H9 (cell line): ENCODE results near the gene GLRA2. TPM values are rescaled to one million over a fixed set of nuclear protein-coding genes. Genes with fewer than 3 reads are reported as not detected.

Experiments used
- DNase-seq: peaks from one replicate; pipeline ENCODE4 v3.0.0-alpha.2; 2017
- H2AFZ ChIP-seq: one replicate; pipeline ENCODE4 v1.6.1; 2013; ENCODE audit warnings: mild to moderate bottlenecking, low read length, control low read depth, moderate library complexity
- H2AK5ac ChIP-seq: 2 replicates; pipeline ENCODE4 v1.6.1; 2013; ENCODE audit warnings: low read length, control low read depth, mixed read lengths; ENCODE audit not compliant: insufficient read length
- H2BK120ac ChIP-seq: one replicate; pipeline ENCODE4 v1.6.1; 2013; ENCODE audit warnings: low read depth, mild to moderate bottlenecking, low read length, control low read depth, inconsistent platforms; ENCODE audit not compliant: poor library complexity, severe bottlenecking
- H2BK12ac ChIP-seq: 2 replicates; pipeline ENCODE4 v1.6.1; 2013; ENCODE audit warnings: low read length, control low read depth, mixed read lengths, low read depth; ENCODE audit not compliant: insufficient read length
- H2BK15ac ChIP-seq: 2 replicates; pipeline ENCODE4 v1.6.1; 2013; ENCODE audit warnings: low read depth, low read length, control low read depth
- H2BK20ac ChIP-seq: one replicate; pipeline ENCODE4 v1.6.1; 2013; ENCODE audit warnings: low read depth, mild to moderate bottlenecking, low read length, control low read depth, inconsistent platforms; ENCODE audit not compliant: poor library complexity, severe bottlenecking
- H2BK5ac ChIP-seq: 2 replicates; pipeline ENCODE4 v1.6.1; 2013; ENCODE audit warnings: low read length, control low read depth, mixed read lengths; ENCODE audit not compliant: insufficient read length
- H3K14ac ChIP-seq: 2 replicates; pipeline ENCODE4 v1.6.1; 2013; ENCODE audit warnings: low read length, control low read depth; ENCODE audit not compliant: insufficient read depth
- H3K18ac ChIP-seq: 2 replicates; pipeline ENCODE4 v1.6.1; 2013; ENCODE audit warnings: low read depth, mild to moderate bottlenecking, mixed read lengths, low read length, control low read depth; ENCODE audit not compliant: insufficient read length
- H3K23ac ChIP-seq: 2 replicates; pipeline ENCODE4 v1.6.1; 2013; ENCODE audit warnings: low read length, control low read depth, mixed read lengths, low read depth; ENCODE audit not compliant: insufficient read length
- H3K23me2 ChIP-seq: 2 replicates; pipeline ENCODE4 v1.6.1; 2013; ENCODE audit warnings: low read depth, mild to moderate bottlenecking, mixed read lengths, low read length, control low read depth; ENCODE audit not compliant: insufficient read length, poor library complexity, severe bottlenecking
- H3K27ac ChIP-seq: 2 replicates; pipeline ENCODE4 v1.5.1; 2013; ENCODE audit warnings: low read length, control low read depth, mixed read lengths, low read depth; ENCODE audit not compliant: insufficient read length
- H3K27me3 ChIP-seq: 2 replicates; pipeline ENCODE4 v1.6.1; 2013; ENCODE audit warnings: low read length, control low read depth, inconsistent platforms; ENCODE audit not compliant: insufficient read depth
- H3K4ac ChIP-seq: 2 replicates; pipeline ENCODE4 v1.6.1; 2013; ENCODE audit warnings: low read depth, mild to moderate bottlenecking, control low read depth, inconsistent platforms, low read length, moderate library complexity
- H3K4me1 ChIP-seq: 2 replicates; pipeline ENCODE4 v1.6.1; 2013; ENCODE audit warnings: low read length, control low read depth, inconsistent platforms; ENCODE audit not compliant: insufficient read depth
- H3K4me2 ChIP-seq: 2 replicates; pipeline ENCODE4 v1.6.1; 2013; ENCODE audit warnings: low read length, control low read depth, mixed read lengths; ENCODE audit not compliant: insufficient read length, insufficient read depth
- H3K56ac ChIP-seq: 2 replicates; pipeline ENCODE4 v1.6.1; 2013; ENCODE audit warnings: low read depth, mild to moderate bottlenecking, mixed read lengths, low read length, control low read depth; ENCODE audit not compliant: insufficient read length
- H3K79me1 ChIP-seq: 2 replicates; pipeline ENCODE4 v1.6.1; 2013; ENCODE audit warnings: low read depth, mild to moderate bottlenecking, moderate library complexity, low read length, control low read depth, inconsistent platforms; ENCODE audit not compliant: insufficient read depth, poor library complexity, severe bottlenecking
- H3K79me2 ChIP-seq: 2 replicates; pipeline ENCODE4 v1.6.1; 2013; ENCODE audit warnings: low read length, control low read depth, inconsistent platforms; ENCODE audit not compliant: insufficient read depth
- H3K9ac ChIP-seq: 2 replicates; pipeline ENCODE4 v1.6.1; 2013; ENCODE audit warnings: low read length, control low read depth, mixed read lengths; ENCODE audit not compliant: insufficient read length; ENCODE audit errors: extremely low read depth
- H3K9me3 ChIP-seq: one replicate; pipeline ENCODE4 v1.6.1; 2013; ENCODE audit warnings: low read depth, low read length, inconsistent platforms; ENCODE audit not compliant: control insufficient read depth
- H3T11ph ChIP-seq: one replicate; pipeline ENCODE4 v1.6.1; 2013; ENCODE audit warnings: mild to moderate bottlenecking, low read length, control low read depth, inconsistent platforms
- H4K20me1 ChIP-seq: one replicate; pipeline ENCODE4 v1.6.1; 2013; ENCODE audit not compliant: control insufficient read depth, insufficient read length, insufficient read depth
- H4K5ac ChIP-seq: 2 replicates; pipeline ENCODE4 v1.6.1; 2013; ENCODE audit warnings: low read depth, mild to moderate bottlenecking, mixed read lengths, low read length, control low read depth; ENCODE audit not compliant: insufficient read length
- H4K8ac ChIP-seq: replicated peaks from 2 replicates; pipeline ENCODE4 v1.6.1; 2013; ENCODE audit warnings: low read length, control low read depth, mixed read lengths, low read depth; ENCODE audit not compliant: insufficient read length
- H4K91ac ChIP-seq: 2 replicates; pipeline ENCODE4 v1.6.1; 2013; ENCODE audit warnings: low read depth, mild to moderate bottlenecking, moderate library complexity, mixed read lengths, low read length, control low read depth; ENCODE audit not compliant: insufficient read length
- H3K27ac Mint-ChIP-seq, 3 experiments: 2 replicates in 2 of 3; 3 replicates in 1 of 3; pipeline ENCODE4 v1.8.0; 2020 to 2021; ENCODE audit warnings: mixed read lengths in 3 of 3, mild to moderate bottlenecking in 1 of 3, moderate library complexity in 1 of 3
- H3K27me3 Mint-ChIP-seq: 2 replicates; pipeline ENCODE4 v1.8.0; 2021; ENCODE audit warnings: low read depth, mild to moderate bottlenecking, moderate library complexity, mixed read lengths
- H3K36me3 Mint-ChIP-seq, 3 experiments: 2 replicates in 2 of 3; 3 replicates in 1 of 3; pipeline ENCODE4 v1.8.0; 2020 to 2021; ENCODE audit warnings: low read depth in 3 of 3, mixed read lengths in 3 of 3; ENCODE audit not compliant: insufficient read depth in 1 of 3
- H3K4me1 Mint-ChIP-seq, 2 experiments: 2 replicates each; pipeline ENCODE4 v1.8.0; 2020; ENCODE audit warnings: mixed read lengths in 2 of 2
- H3K4me3 Mint-ChIP-seq, 2 experiments: 2 replicates in 1 of 2; 3 replicates in 1 of 2; pipeline ENCODE4 v1.8.0; 2020 to 2021; ENCODE audit warnings: mild to moderate bottlenecking in 2 of 2, mixed read lengths in 2 of 2, moderate library complexity in 1 of 2
- H3K9me3 Mint-ChIP-seq, 2 experiments: 2 replicates in 1 of 2; 3 replicates in 1 of 2; pipeline ENCODE4 v1.8.0; 2020; ENCODE audit warnings: mild to moderate bottlenecking in 2 of 2, mixed read lengths in 2 of 2, moderate library complexity in 1 of 2
- WGBS: extraction: QIAGEN DNeasy Blood & Tissue Kit; methylation state at CpG from one replicate; pipeline ENCODE4 v1.1.7; 2013; ENCODE audit warnings: missing lambda C conversion rate, low lambda C conversion rate, mixed read lengths; ENCODE audit not compliant: insufficient read length; ENCODE audit errors: extremely low coverage; 5-methylcytosine and 5-hydroxymethylcytosine counted together
- total RNA-seq: library from RNA; stranded (reverse); gene quantifications from 2 replicates; pipeline ENCODE4 v1.2.1, GENCODE V29; 2021
- TF ChIP-seq, protein P1 (sequence below): fragments of 200-600 bp; sonication (generic); conservative IDR thresholded peaks from 3 replicates; pipeline ENCODE4 v1.8.0; 2021; ENCODE audit warnings: antibody characterized with exemption, mild to moderate bottlenecking

Gene GLRA2
- total RNA-seq, 1 experiment from 2014 or later: not detected

GRCh38 chrX:14672611-14673172, 143.4 kb downstream of the GLRA2 start:
- H3K36me3 Mint-ChIP-seq: peaks cover 0 to 4% (median 3%) of the 10 kb centered on the region in 3 experiments; a peak in 5 of 7 replicates
- Histone ChIP-seq H3K14ac (no peak overlapping the region), H3K9ac (no peak overlapping the region), H2BK20ac (no peak overlapping the region), H3K4ac (no peak overlapping the region), H3K79me1 (no peaks in the 10 kb centered on the region), H2AK5ac (no peak overlapping the region), H4K20me1 (no peaks in the 10 kb centered on the region), H3K23me2 (no peaks in the 10 kb centered on the region), H3K27ac (no peak overlapping the region), H3K4me1 (no peaks in the 10 kb centered on the region; the same call in 1 of the 2 replicates), H3K23ac (no peak overlapping the region), H2AFZ (no peak overlapping the region), H2BK15ac (no peak overlapping the region), H4K8ac (no peak overlapping the region), H2BK120ac (no peak overlapping the region), H3K56ac (no peak overlapping the region), H3K27me3 (no peaks in the 10 kb centered on the region), H4K5ac (no peak overlapping the region), H2BK12ac (no peak overlapping the region), H2BK5ac (no peak overlapping the region), H3K79me2 (no peaks in the 10 kb centered on the region), H4K91ac (no peak overlapping the region), H3K4me2 (no peak overlapping the region), H3T11ph (no peak overlapping the region), H3K9me3 (peaks cover 4% of the 10 kb centered on the region), H3K18ac (no peak overlapping the region)
- H3K4me3 Mint-ChIP-seq: no peak overlapping the region
- H3K27ac Mint-ChIP-seq: no peak overlapping the region
- no CpG with 5 or more reads among the region's 5 CpGs for WGBS
- TF ChIP-seq, protein P1, sequence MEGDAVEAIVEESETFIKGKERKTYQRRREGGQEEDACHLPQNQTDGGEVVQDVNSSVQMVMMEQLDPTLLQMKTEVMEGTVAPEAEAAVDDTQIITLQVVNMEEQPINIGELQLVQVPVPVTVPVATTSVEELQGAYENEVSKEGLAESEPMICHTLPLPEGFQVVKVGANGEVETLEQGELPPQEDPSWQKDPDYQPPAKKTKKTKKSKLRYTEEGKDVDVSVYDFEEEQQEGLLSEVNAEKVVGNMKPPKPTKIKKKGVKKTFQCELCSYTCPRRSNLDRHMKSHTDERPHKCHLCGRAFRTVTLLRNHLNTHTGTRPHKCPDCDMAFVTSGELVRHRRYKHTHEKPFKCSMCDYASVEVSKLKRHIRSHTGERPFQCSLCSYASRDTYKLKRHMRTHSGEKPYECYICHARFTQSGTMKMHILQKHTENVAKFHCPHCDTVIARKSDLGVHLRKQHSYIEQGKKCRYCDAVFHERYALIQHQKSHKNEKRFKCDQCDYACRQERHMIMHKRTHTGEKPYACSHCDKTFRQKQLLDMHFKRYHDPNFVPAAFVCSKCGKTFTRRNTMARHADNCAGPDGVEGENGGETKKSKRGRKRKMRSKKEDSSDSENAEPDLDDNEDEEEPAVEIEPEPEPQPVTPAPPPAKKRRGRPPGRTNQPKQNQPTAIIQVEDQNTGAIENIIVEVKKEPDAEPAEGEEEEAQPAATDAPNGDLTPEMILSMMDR: no peak
- no peaks in the 10 kb centered on the region for H3K27me3 Mint-ChIP-seq
- H3K9me3 Mint-ChIP-seq: peaks cover 72% of the 10 kb centered on the region in 2 experiments
- DNase-seq: no peak
- H3K4me1 Mint-ChIP-seq: peaks cover 0 to 2% of the 10 kb centered on the region in 2 experiments; a peak in 1 of 4 replicates
